ENCODE measurements around the gene TECTA. TPM values are rescaled to one million over a fixed set of nuclear protein-coding genes. Genes with fewer than 3 reads are reported as not detected.

The TECTA gene
- total and polyA plus RNA-seq, 2 of the 8 experiments (the other 6 are each of a cell fraction or from before 2014, with no cell fraction given) = 0.59 to 1.0 TPM

DNA sequence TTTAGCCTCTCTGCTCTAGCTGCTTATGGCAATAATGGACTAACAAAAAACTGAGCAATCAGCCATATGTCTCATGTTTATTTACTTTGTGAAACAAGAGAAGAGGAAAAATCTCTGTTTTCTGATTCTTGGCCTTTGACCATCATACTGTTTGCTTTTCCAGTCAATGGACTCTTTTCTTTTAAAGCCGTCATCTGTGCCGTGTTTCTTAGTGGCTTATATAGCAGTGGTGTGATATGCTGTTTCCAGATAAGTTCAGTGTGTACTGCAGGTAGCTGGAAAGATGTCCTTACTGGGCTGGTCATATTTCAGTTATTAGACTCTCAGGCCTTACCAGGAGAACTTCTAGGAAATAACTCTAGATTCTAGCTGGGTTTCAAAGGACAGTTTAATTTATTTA is 33.6 kb upstream of the TECTA start (continued):
- TF ChIP-seq, protein P1, sequence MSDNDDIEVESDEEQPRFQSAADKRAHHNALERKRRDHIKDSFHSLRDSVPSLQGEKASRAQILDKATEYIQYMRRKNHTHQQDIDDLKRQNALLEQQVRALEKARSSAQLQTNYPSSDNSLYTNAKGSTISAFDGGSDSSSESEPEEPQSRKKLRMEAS (IDR thresholded peaks at IDR 0.05) = no peak

Data from H1 (cell line).